ENCODE results near the gene HIF1AN.

The HIF1AN gene

GRCh38 chr10:100535715-100536353 is at the start of gene HIF1AN:
Gene HIF1AN, plus strand, starts transcription at chr10:100535943. Its CDS starts 16 bp downstream, at chr10:100535959.
- peak within 1 kb of the TSS; percentile 68 for H3K4me3 ChIP-seq (replicated peaks; ENCODE audit: low read depth, low read length)
- TF ChIP-seq, protein P1, sequence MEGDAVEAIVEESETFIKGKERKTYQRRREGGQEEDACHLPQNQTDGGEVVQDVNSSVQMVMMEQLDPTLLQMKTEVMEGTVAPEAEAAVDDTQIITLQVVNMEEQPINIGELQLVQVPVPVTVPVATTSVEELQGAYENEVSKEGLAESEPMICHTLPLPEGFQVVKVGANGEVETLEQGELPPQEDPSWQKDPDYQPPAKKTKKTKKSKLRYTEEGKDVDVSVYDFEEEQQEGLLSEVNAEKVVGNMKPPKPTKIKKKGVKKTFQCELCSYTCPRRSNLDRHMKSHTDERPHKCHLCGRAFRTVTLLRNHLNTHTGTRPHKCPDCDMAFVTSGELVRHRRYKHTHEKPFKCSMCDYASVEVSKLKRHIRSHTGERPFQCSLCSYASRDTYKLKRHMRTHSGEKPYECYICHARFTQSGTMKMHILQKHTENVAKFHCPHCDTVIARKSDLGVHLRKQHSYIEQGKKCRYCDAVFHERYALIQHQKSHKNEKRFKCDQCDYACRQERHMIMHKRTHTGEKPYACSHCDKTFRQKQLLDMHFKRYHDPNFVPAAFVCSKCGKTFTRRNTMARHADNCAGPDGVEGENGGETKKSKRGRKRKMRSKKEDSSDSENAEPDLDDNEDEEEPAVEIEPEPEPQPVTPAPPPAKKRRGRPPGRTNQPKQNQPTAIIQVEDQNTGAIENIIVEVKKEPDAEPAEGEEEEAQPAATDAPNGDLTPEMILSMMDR (IDR thresholded peaks at IDR 0.05; ENCODE audit: low read depth, low read length, missing control alignments), result peak; percentile 94
- peak; percentile 93 for DNase-seq (ENCODE audit: extremely low read depth, low read depth)

- no peak overlapping the region for H3K4me3 ChIP-seq (replicated peaks; ENCODE audit: low read depth, low read length)
- TF ChIP-seq, protein P1 (IDR thresholded peaks at IDR 0.05; ENCODE audit: low read depth, low read length, missing control alignments), result no peak
- DNase-seq (ENCODE audit: extremely low read depth, low read depth), result no peak
Measured at GRCh38 chr10:100487529-100487928, 48.2 kb upstream of the HIF1AN start.

DNA sequence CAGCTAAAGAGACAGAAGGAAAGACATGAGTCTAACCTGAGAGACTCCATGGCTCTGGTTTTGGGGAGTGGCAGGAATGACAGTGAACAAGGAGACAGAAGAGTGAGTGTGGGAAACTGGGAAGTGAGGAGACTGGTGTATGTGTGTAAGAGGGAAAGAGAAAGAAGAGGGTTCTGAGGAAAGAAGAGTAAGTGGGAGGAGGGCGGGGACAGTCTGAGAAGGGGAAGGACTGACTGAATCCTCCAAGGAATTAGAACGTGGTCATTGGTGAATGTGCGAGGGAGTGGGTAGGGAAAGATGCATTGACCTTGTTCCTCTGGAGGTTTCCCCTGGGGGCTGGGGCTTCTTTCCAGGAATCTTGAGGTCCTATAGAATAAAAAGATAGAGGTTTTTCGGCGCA is 46.3 kb upstream of the HIF1AN start:
- no peak overlapping the region for H3K4me3 ChIP-seq (replicated peaks; ENCODE audit: low read depth, low read length)
- DNase-seq (ENCODE audit: extremely low read depth, low read depth), result no peak
- TF ChIP-seq, protein P1 (IDR thresholded peaks at IDR 0.05; ENCODE audit: low read depth, low read length, missing control alignments), result no peak

DNA sequence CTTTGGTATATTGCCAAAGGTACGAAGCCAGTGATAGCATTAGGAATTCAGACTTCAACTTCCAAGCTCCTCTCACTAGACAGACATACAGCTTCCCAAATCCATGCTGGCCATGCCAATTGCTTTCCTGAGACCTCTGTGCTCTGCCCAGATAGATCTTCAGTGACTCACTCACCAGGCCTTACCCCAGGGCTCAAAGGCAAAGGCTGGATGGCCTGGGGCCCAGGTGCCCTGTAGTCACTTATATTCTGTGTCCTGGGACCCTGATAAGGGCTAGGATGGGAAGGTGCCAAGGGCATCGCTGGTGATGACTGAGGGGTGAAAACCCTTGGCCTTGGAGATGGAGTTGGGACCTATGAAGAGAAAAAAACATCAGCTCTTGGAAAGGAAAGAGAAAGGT is 45.2 kb upstream of the HIF1AN start:
- no peak overlapping the region for H3K4me3 ChIP-seq (replicated peaks; ENCODE audit: low read depth, low read length)
- no peak for DNase-seq (ENCODE audit: extremely low read depth, low read depth)
- TF ChIP-seq, protein P1 (IDR thresholded peaks at IDR 0.05; ENCODE audit: low read depth, low read length, missing control alignments), result no peak

DNA sequence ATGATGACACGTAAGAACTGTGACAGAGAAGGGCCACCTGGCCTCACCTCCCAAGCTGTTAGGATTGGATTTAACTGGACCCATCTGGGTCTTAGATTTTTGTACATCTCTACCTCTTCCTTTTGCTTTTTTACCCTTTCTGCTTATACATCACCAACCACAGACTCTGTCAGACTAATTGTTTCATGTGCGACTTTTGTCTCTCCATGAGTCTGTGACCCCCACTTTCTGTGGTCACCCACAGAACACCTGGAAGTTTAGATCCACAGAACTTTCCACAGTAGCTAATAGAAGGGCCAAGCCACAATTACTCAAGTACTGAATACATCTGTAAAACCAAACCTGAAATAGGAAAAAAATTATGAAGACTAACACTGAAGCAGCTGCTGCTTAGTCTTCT is 39.2 kb upstream of the HIF1AN start:
- no peak overlapping the region for H3K4me3 ChIP-seq (replicated peaks; ENCODE audit: low read depth, low read length)
- TF ChIP-seq, protein P1 (IDR thresholded peaks at IDR 0.05; ENCODE audit: low read depth, low read length, missing control alignments), result no peak
- no peak for DNase-seq (ENCODE audit: extremely low read depth, low read depth)

DNA sequence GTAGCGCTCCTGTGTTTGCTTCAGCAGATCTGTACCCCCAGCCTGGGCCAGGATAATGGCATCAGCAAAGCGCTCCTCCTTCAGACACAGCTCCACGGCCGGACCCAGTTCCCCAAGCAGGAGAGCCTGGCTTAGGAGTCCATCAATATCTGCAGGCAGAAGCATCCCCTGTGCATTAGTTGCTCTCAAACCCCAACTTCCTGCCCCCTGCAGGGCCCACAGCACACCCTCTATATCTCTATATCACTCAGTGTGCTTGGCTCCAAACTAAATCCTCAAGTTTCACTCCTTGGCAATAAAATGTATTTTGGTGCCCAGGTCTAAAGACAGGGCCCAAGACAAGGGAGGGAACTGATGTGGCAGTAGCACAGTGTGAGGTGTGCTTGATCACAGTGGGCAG is 37.7 kb upstream of the HIF1AN start:
- DNase-seq (ENCODE audit: extremely low read depth, low read depth), result no peak
- no peak overlapping the region for H3K4me3 ChIP-seq (replicated peaks; ENCODE audit: low read depth, low read length)
- TF ChIP-seq, protein P1 (IDR thresholded peaks at IDR 0.05; ENCODE audit: low read depth, low read length, missing control alignments), result no peak

- TF ChIP-seq, protein P1 (IDR thresholded peaks at IDR 0.05; ENCODE audit: low read depth, low read length, missing control alignments), result no peak
- DNase-seq (ENCODE audit: extremely low read depth, low read depth), result no peak
- H3K4me3 ChIP-seq (replicated peaks; ENCODE audit: low read depth, low read length), result no peak overlapping the region
Measured at GRCh38 chr10:100501423-100501822, 34.3 kb upstream of the HIF1AN start.
